Fibroblast of lung (primary cell): Measurements from ENCODE around the gene CAMTA1. TPM values are rescaled to one million over a fixed set of nuclear protein-coding genes. Genes with fewer than 3 reads are reported as not detected.
A peak's percentile ranks its signal among the peaks of the same experiment; 100 is the strongest.

Experiments used
- DNase-seq, 2 donors: peaks; one replicate each; pipeline versions ENCODE4 v3.0.0 to v3.0.0-alpha.2; 2010; ENCODE audit warnings: low read depth in 2 of 2
- H2AFZ ChIP-seq: 2 replicates; pipeline ENCODE4 v1.5.1; 2012; ENCODE audit warnings: low read length, control low read depth, inconsistent platforms
- H3K27ac ChIP-seq: 2 replicates; pipeline ENCODE4 v1.5.1; 2011; ENCODE audit warnings: low read length, control low read depth; ENCODE audit not compliant: insufficient read depth
- H3K27me3 ChIP-seq: 2 replicates; pipeline ENCODE4 v1.5.1; 2011; ENCODE audit warnings: mild to moderate bottlenecking, low read length; ENCODE audit not compliant: control insufficient read depth, insufficient read depth
- H3K36me3 ChIP-seq: 2 replicates; pipeline ENCODE4 v1.5.1; 2011; ENCODE audit warnings: low read length; ENCODE audit not compliant: control insufficient read depth, insufficient read depth
- H3K4me1 ChIP-seq: 2 replicates; pipeline ENCODE4 v1.5.1; 2011; ENCODE audit warnings: low read length; ENCODE audit not compliant: control insufficient read depth, insufficient read depth; ENCODE audit errors: extremely low read depth
- H3K4me2 ChIP-seq: 2 replicates; pipeline ENCODE4 v1.5.1; 2011; ENCODE audit warnings: low read length, control low read depth; ENCODE audit not compliant: insufficient read depth; ENCODE audit errors: extremely low read depth
- H3K4me3 ChIP-seq, 4 experiments: fragments of 200-600 bp in 1 of 4; sonication (generic) in 1 of 4; replicated peaks in 1 of 4; 2 replicates each; pipeline ENCODE4 v1.5.1; 2011 to 2016; ENCODE audit warnings: low read length in 4 of 4, low read depth in 3 of 4, mild to moderate bottlenecking in 3 of 4, control low read depth in 2 of 4, inconsistent platforms in 1 of 4, mixed read lengths in 1 of 4; ENCODE audit not compliant: insufficient read depth in 1 of 4; ENCODE audit errors: control extremely low read depth in 1 of 4
- H3K79me2 ChIP-seq: 2 replicates; pipeline ENCODE4 v1.5.1; 2012; ENCODE audit warnings: mild to moderate bottlenecking, low read length, inconsistent platforms; ENCODE audit not compliant: control insufficient read depth, insufficient read depth
- H3K9ac ChIP-seq: 2 replicates; pipeline ENCODE4 v1.5.1; 2011; ENCODE audit warnings: mild to moderate bottlenecking, low read length, control low read depth; ENCODE audit not compliant: insufficient read depth
- H3K9me3 ChIP-seq: 2 replicates; pipeline ENCODE4 v1.5.1; 2012; ENCODE audit warnings: low read depth, low read length; ENCODE audit not compliant: control insufficient read depth, insufficient read depth
- H4K20me1 ChIP-seq: 2 replicates; pipeline ENCODE4 v1.5.1; 2011; ENCODE audit warnings: low read length; ENCODE audit not compliant: control insufficient read depth, insufficient read depth; ENCODE audit errors: extremely low read depth
- CTCF ChIP-seq, 2 donors: IDR thresholded peaks in 1 of 2; conservative IDR thresholded peaks in 1 of 2; 1 replicate in 1 of 2; 2 replicates in 1 of 2; pipeline ENCODE4 v1.5.1; 2011 to 2012; ENCODE audit warnings: low read length in 2 of 2, control low read depth in 1 of 2, inconsistent platforms in 1 of 2, low read depth in 1 of 2, mild to moderate bottlenecking in 1 of 2
- EZH2 ChIP-seq: IDR thresholded peaks from 2 replicates; pipeline ENCODE4 v1.5.1; 2012; ENCODE audit warnings: low read length, control low read depth, mild to moderate bottlenecking; ENCODE audit errors: missing control alignments
- polyA plus RNA-seq, 2 donors: library from polyadenylated mRNA; depleted of rRNA in 1 of 2; stranded (reverse) in 1 of 2; unstranded in 1 of 2; fragments of >200 nt; gene quantifications; 2 replicates each; pipeline ENCODE4 v1.2.1, GENCODE V29; 2011 to 2012; ENCODE audit warnings: missing spikeins in 1 of 2
- total RNA-seq: library from RNA; depleted of rRNA; stranded (reverse); fragments of >200 nt; gene quantifications from 2 replicates; pipeline ENCODE4 v1.2.1, GENCODE V29; 2014

Gene CAMTA1
- total and polyA plus RNA-seq, 2 donors (not counting 1 experiment from before 2014, with no cell fraction given), result 47.6 to 86.0 TPM

GRCh38 chr1:6888268-6888667, 103.0 kb downstream of the CAMTA1 start:
- Histone ChIP-seq H3K36me3 (no peaks in the 10 kb centered on the region), H3K79me2 (no peaks in the 10 kb centered on the region), H3K4me3 (no peak overlapping the region), H3K27me3 (no peaks in the 10 kb centered on the region), H3K4me2 (no peak overlapping the region), H4K20me1 (no peaks in the 10 kb centered on the region), H3K27ac (no peak overlapping the region), H2AFZ (no peak overlapping the region), H3K9ac (no peak overlapping the region), H3K9me3 (no peaks in the 10 kb centered on the region), H3K4me1 (no peaks in the 10 kb centered on the region)
- no peak for TF ChIP-seq EZH2
- no peak for TF ChIP-seq CTCF (conservative IDR thresholded peaks at IDR 0.05 in 1 of 2, IDR thresholded peaks at IDR 0.05 in 1 of 2; ENCODE audit: low read depth in 1 of 2, low read length in 2 of 2)
- peak; percentile 30 to 55 for DNase-seq

GRCh38 chr1:6888870-6889269, 103.6 kb downstream of the CAMTA1 start:
- H3K36me3 ChIP-seq, result no peaks in the 10 kb centered on the region
- H3K4me3 ChIP-seq, result no peak overlapping the region
- H3K27ac ChIP-seq, result no peak overlapping the region
- TF ChIP-seq CTCF (conservative IDR thresholded peaks at IDR 0.05 in 1 of 2, IDR thresholded peaks at IDR 0.05 in 1 of 2; ENCODE audit: low read depth in 1 of 2, low read length in 2 of 2) (no peak), EZH2 (no peak)
- H3K9ac ChIP-seq, result no peak overlapping the region
- H3K27me3 ChIP-seq, result no peaks in the 10 kb centered on the region
- no peaks in the 10 kb centered on the region for H3K4me1 ChIP-seq
- H3K79me2 ChIP-seq, result no peaks in the 10 kb centered on the region
- no peak overlapping the region for H2AFZ ChIP-seq
- H4K20me1 ChIP-seq, result no peaks in the 10 kb centered on the region
- no peak overlapping the region for H3K4me2 ChIP-seq
- DNase-seq, result no peak
- no peaks in the 10 kb centered on the region for H3K9me3 ChIP-seq

DNA sequence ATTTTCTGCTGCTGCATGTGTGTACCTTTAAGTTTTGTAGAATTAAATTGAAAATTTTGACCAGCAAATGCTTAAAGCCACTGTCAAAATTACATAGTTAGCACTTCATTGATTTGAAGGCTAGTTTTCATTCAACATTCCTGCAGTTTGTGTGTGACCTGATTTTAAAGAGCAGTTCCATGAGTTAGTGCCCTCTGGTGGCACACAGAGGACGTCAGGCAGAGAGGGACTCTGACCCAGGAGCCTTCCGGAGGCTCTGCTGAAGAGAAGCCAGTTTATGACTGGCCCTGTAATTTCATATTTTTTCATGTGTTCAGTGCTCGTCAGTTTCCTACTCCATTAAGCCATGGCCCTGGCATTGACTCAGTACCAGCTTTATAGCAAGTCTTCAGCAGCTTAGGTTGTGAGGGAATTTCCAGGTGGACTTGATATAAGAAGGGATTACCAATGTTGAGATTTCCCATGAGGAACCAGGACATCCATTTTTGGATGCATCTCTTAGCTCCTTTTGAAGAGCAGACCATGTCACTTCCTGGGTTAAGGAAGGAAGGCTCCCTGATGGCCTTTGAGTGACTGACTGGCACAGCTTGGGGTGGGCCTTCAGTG, 104.7 kb downstream of the CAMTA1 start:
- Histone ChIP-seq H3K79me2 (no peaks in the 10 kb centered on the region), H3K9ac (no peak overlapping the region), H3K27me3 (no peaks in the 10 kb centered on the region), H3K9me3 (no peaks in the 10 kb centered on the region), H2AFZ (no peak overlapping the region), H3K27ac (no peak overlapping the region), H3K36me3 (no peaks in the 10 kb centered on the region), H3K4me1 (no peaks in the 10 kb centered on the region), H4K20me1 (no peaks in the 10 kb centered on the region), H3K4me3 (no peak overlapping the region), H3K4me2 (no peak overlapping the region)
- DNase-seq, result peak; percentile 42 to 77
- TF ChIP-seq EZH2, result no peak
- peak; percentile 84 to 94 for TF ChIP-seq CTCF (conservative IDR thresholded peaks at IDR 0.05 in 1 of 2, IDR thresholded peaks at IDR 0.05 in 1 of 2; ENCODE audit: low read depth in 1 of 2, low read length in 2 of 2)
